GM12864 (cell line): Measurements from ENCODE around the gene ANKLE1.

Experiments
- DNase-seq: peaks from one replicate; pipeline ENCODE4 v3.0.0-alpha.2; 2011; ENCODE audit warnings: low read depth
- H3K4me3 ChIP-seq: 2 replicates; pipeline ENCODE4 v1.5.1; 2011; ENCODE audit warnings: mild to moderate bottlenecking, low read depth, low read length, control low read depth
- TF ChIP-seq, protein P1 (sequence below): IDR thresholded peaks from 2 replicates; pipeline ENCODE4 v1.5.1; 2011; ENCODE audit warnings: low read depth, mild to moderate bottlenecking, moderate library complexity, low read length, control low read depth, inconsistent platforms; ENCODE audit errors: missing control alignments

ANKLE1 gene

DNA sequence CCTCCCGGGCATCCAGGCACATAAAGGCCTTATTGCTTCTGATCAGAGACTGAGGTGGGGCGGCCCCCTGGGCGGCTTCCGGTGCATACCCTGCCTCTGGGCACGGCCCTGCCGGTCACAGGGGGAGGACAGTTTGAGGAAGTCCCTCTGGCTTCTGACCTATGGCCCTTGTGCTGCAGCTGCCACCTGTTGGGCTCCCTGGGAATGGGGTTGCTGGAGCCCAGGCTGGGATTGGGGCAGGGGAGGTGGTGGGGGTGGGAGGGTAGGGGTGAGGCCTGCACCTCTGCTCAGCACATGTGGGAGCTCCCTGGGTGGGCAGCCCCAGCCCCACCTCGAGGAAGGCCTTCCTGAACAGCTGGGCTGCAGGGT, 42.2 kb downstream of the ANKLE1 start:
- H3K4me3 ChIP-seq = no peak overlapping the region
- TF ChIP-seq, protein P1, sequence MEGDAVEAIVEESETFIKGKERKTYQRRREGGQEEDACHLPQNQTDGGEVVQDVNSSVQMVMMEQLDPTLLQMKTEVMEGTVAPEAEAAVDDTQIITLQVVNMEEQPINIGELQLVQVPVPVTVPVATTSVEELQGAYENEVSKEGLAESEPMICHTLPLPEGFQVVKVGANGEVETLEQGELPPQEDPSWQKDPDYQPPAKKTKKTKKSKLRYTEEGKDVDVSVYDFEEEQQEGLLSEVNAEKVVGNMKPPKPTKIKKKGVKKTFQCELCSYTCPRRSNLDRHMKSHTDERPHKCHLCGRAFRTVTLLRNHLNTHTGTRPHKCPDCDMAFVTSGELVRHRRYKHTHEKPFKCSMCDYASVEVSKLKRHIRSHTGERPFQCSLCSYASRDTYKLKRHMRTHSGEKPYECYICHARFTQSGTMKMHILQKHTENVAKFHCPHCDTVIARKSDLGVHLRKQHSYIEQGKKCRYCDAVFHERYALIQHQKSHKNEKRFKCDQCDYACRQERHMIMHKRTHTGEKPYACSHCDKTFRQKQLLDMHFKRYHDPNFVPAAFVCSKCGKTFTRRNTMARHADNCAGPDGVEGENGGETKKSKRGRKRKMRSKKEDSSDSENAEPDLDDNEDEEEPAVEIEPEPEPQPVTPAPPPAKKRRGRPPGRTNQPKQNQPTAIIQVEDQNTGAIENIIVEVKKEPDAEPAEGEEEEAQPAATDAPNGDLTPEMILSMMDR = no peak
- DNase-seq = no peak

DNA sequence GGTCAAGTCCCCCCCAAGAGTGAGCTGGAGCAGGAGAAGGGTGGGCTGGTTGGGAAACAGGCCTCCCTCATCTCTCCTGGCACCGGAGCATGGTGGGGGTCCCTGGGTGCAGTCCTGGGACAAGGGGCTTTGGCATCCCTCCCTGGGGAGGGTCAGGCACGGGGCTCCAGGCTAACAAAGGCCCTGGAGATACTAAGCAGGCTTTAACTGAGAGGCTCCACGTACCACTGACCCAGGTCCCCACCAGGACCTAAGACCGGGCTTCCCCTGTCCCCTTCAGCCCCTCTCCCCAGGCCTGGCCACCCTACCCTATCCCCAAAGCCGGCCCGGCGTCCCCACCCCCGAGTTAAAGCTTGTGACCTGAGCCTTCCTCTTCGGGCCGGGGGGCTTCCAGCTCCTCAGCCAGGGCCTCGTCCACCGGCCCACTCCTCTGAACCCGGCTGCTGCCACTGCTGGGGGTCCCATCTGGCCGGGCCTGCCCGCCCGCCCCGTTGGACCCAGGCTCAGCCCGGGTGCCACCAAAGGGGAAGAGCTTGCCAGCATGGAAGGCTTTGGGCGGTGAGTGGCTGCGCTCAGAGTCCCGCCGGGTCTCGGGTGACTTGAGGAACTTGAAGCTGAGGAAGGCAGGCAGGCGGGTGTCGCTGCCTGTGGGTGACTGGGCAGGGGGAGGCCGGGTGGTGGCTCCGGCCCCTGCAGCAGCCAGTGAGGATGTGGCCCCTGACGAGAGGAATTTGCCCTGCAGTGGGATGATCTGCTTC, 42.8 kb downstream of the ANKLE1 start:
- no peak overlapping the region for H3K4me3 ChIP-seq
- TF ChIP-seq, protein P1 = no peak
- no peak for DNase-seq

DNA sequence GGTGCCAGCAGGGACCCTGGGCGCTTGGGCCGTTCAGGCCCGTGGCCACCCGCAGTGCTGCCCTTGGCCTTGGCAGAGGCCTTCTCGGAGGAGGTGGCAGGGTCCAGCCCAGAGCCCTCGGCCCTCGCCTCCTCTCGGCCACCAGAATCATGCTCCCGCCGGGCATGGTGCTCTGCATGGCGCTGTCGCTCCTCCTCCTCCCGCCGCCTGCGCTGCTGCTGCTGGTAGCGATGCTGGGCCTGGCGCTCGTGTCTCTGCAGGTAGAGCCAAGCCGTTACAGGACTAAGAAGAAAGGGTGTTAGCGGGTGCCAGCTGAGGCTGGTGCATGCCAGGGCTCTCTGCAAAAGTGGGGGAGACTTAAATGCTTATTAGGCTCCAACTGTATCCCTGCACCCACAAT, 43.4 kb downstream of the ANKLE1 start:
- no peak for DNase-seq
- H3K4me3 ChIP-seq = no peak overlapping the region
- TF ChIP-seq, protein P1 = no peak

DNA sequence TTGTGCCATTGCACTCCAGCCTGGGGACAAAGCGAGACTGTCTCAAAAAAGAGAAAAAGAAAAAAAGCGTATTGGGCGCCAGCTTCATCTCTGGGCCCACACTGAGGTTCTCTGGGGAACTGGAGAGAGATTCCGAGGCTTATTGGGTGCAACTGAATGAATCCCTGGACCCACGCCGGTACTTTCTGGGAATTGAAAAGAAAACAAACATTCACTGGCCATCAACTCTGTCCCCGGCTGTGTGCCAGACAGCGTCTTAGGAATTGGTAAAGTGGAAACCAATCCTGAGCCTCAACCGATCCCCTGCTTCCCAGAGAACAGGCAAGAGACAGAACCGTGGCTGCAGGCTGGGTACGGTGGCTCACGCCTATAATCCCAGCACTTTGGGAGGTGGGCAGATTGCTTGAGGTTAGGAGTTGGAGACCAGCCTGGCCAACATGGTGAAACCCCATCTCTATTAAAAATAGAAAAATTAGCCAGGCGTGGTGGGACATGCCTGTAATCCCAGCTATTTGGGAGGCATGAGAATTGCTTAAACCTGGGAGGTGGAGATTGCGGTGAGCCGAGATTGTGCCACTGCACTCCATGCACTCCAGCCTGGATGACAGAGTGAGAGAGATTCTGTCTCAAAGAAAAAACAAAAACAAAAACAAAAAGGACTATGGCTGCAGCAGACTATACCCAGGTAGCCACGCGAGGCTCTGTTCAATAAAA, 44.3 kb downstream of the ANKLE1 start:
- TF ChIP-seq, protein P1 = no peak
- H3K4me3 ChIP-seq = no peak overlapping the region
- DNase-seq = no peak

DNA sequence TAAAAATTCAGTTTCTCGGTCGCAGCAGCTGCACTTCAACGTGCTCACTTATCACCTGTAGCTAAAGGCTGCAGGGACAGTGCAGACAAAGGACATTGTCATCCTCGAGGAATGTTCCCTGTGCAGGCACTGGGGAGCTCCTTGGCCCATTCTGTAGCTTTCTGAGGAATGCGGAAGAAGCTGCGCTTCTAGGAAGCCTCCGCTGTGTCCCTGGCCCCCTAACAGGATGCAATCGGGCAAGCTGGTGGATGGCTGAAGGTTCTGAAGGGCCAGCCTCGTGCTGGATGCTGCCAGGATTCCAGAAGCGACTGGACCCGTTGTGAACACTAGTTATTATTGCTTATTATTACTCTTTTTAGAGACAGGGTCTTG, 44.9 kb downstream of the ANKLE1 start:
- no peak overlapping the region for H3K4me3 ChIP-seq
- no peak for DNase-seq

DNA sequence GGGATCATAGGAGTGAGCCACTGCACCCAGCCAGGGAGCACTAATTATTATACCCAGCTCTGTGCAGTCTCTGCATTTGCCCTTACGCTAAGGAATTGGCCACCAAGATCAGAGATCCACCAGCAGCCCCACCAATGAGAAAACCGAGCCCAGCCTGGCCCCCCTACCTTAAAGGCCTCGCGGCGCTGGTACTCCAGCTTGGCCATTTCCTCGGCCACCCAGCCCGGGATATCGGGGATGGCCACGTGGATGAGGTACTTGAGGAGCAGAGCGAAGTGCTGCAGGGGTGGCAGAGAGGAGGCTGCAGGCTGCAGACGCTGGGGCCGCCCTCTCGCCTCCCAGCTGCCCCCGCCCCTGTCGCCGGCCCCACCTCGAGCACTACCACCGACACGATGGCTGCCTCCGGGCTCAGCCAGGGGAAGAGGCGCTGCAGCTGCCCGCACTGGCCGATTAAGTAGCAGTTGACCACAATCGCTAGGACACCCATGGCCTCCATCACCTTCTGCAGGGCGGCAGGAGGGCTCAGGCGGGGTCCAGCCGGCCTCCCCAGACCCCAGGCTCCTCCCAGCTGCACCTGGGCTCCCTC, 45.5 kb downstream of the ANKLE1 start:
- no peak overlapping the region for H3K4me3 ChIP-seq
- no peak for DNase-seq
- TF ChIP-seq, protein P1 = no peak

More for the DNA sequence above, 44.9 kb downstream of the ANKLE1 start:
- TF ChIP-seq, protein P1 = no peak
